Left lung (tissue), 10 donors: ENCODE measurements around the gene LSM10. TPM values are rescaled to one million over a fixed set of nuclear protein-coding genes. Genes with fewer than 3 reads are reported as not detected.
A peak's percentile ranks its signal among the peaks of the same experiment; 100 is the strongest.

Experiments
- ATAC-seq: fragments of 200-7000 bp; cut with Tn5 transposase; one replicate; pipeline ENCODE4 v1.9.1; 2020; ENCODE audit warnings: moderate library complexity
- DNase-seq, 4 donors: peaks; one replicate each; pipeline ENCODE4 v3.0.0-alpha.2; 2013 to 2020
- H3K27ac ChIP-seq, 2 donors: fragments of 200-600 bp; sonication (generic) in 1 of 2; one replicate each; pipeline versions ENCODE4 v1.5.0 to v1.8.0; 2020 to 2021
- H3K27me3 ChIP-seq, 2 donors: fragments of 200-600 bp; sonication (generic) in 1 of 2; one replicate each; pipeline versions ENCODE4 v1.5.0 to v1.8.0; 2020 to 2021
- H3K36me3 ChIP-seq, 2 donors: fragments of 200-600 bp; sonication (generic) in 1 of 2; one replicate each; pipeline versions ENCODE4 v1.5.0 to v1.8.0; 2020 to 2021
- H3K4me1 ChIP-seq, 2 donors: fragments of 200-600 bp; one replicate each; pipeline ENCODE4 v1.8.0; 2021
- H3K4me3 ChIP-seq, 2 donors: fragments of 200-600 bp; sonication (generic) in 1 of 2; one replicate each; pipeline versions ENCODE4 v1.5.0 to v1.8.0; 2020 to 2021; ENCODE audit warnings: mild to moderate bottlenecking in 1 of 2
- H3K9me3 ChIP-seq, 2 donors: fragments of 200-600 bp; sonication (generic) in 1 of 2; one replicate each; pipeline versions ENCODE4 v1.5.0 to v1.8.0; 2020 to 2021
- intact Hi-C, 2 donors: fragments of 100-400 bp; cut with DNase I; formaldehyde crosslinking; loops; one replicate each; pipeline versions ENCODE4 v1.11.2 to v1.14.2; 2022
- polyA plus RNA-seq, 6 donors: library from polyadenylated mRNA; unstranded; fragments of 120-200 nt; gene quantifications; one replicate each; pipeline ENCODE4 v1.2.1, GENCODE V29; 2013; ENCODE audit not compliant: insufficient read length in 6 of 6
- total RNA-seq, 2 donors: library from RNA; stranded (reverse); fragmentation: NEBNext Ultra II Directional; extraction: Animal tissue kit (Norgen Biotek cat#: 25700); gene quantifications; one replicate each; pipeline ENCODE4 v1.2.1, GENCODE V29; 2021
- TF ChIP-seq, protein P1 (sequence below), 2 donors: fragments of 200-600 bp; sonication (generic) in 1 of 2; IDR thresholded peaks; one replicate each; pipeline versions ENCODE4 v1.5.0 to v1.8.0; 2021; ENCODE audit warnings: antibody characterized with exemption in 2 of 2
- donor health status: DM: no; HTN: yes; CAD: no.
- donor health status: DM: no; HTN: no; CAD: no.

Gene LSM10
- total and polyA plus RNA-seq, 8 donors, result 13.5 to 41.4 (median 18.4) TPM

DNA sequence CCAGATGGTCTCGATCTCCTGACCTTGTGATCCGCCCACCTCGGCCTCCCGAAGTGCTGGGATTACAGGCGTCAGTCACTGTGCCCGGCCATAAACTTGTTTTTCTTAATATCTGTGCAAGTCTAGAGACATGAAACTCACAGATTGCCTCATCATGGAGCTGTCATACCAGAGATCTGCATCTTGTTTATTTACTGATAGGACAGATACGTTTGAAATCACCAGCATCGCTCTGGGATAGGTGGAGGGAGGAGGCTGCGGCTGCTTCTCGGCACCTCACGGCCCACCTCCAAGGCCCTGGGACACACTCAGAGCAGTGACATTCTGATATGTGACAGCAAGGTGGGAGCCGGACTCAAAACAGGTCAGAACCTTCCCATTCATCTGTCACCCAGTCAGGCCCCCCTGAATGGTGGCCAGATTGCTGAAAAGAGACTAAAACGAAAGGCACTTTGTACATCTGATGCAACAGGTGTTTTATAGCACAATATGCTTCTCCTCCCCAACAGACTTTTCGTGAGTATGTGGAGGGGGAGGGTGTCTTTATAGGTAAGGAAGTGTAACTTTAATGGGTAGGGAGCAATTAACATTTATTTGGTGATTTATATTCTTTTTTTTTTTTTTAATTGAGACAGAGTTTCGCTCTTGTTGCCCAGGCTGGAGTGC is 18.1 kb upstream of the LSM10 start:
- no peaks in the 10 kb centered on the region for H3K36me3 ChIP-seq
- TF ChIP-seq, protein P1, sequence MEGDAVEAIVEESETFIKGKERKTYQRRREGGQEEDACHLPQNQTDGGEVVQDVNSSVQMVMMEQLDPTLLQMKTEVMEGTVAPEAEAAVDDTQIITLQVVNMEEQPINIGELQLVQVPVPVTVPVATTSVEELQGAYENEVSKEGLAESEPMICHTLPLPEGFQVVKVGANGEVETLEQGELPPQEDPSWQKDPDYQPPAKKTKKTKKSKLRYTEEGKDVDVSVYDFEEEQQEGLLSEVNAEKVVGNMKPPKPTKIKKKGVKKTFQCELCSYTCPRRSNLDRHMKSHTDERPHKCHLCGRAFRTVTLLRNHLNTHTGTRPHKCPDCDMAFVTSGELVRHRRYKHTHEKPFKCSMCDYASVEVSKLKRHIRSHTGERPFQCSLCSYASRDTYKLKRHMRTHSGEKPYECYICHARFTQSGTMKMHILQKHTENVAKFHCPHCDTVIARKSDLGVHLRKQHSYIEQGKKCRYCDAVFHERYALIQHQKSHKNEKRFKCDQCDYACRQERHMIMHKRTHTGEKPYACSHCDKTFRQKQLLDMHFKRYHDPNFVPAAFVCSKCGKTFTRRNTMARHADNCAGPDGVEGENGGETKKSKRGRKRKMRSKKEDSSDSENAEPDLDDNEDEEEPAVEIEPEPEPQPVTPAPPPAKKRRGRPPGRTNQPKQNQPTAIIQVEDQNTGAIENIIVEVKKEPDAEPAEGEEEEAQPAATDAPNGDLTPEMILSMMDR (IDR thresholded peaks at IDR 0.05), result no peak
- ATAC-seq, result no peak
- DNase-seq, result no peak
- H3K27ac ChIP-seq, result no peak overlapping the region
- no peaks in the 10 kb centered on the region for H3K9me3 ChIP-seq
- H3K4me3 ChIP-seq, result no peak overlapping the region
- peaks cover 0 to 20% of the 10 kb centered on the region in 2 donors for H3K4me1 ChIP-seq
- intact Hi-C loops, result loop anchor here in 1 of 2 donors (5.0 kb wide), 1 partner anchor 73 kb away; no protein-coding TSS in a partner anchor
- no peaks in the 10 kb centered on the region for H3K27me3 ChIP-seq

- H3K4me1 ChIP-seq, result peaks cover 0 to 7% of the 10 kb centered on the region in 2 donors
- intact Hi-C loops, result no loop called here
- no peak overlapping the region for H3K27ac ChIP-seq
- H3K4me3 ChIP-seq, result no peak overlapping the region
- H3K27me3 ChIP-seq, result no peaks in the 10 kb centered on the region
- no peaks in the 10 kb centered on the region for H3K9me3 ChIP-seq
- DNase-seq (no peak), ATAC-seq (no peak)
- TF ChIP-seq, protein P1 (IDR thresholded peaks at IDR 0.05), result no peak
- no peaks in the 10 kb centered on the region for H3K36me3 ChIP-seq
These were observed 16.7 kb upstream of the LSM10 start for GRCh38 chr1:36414384-36414783.

DNA sequence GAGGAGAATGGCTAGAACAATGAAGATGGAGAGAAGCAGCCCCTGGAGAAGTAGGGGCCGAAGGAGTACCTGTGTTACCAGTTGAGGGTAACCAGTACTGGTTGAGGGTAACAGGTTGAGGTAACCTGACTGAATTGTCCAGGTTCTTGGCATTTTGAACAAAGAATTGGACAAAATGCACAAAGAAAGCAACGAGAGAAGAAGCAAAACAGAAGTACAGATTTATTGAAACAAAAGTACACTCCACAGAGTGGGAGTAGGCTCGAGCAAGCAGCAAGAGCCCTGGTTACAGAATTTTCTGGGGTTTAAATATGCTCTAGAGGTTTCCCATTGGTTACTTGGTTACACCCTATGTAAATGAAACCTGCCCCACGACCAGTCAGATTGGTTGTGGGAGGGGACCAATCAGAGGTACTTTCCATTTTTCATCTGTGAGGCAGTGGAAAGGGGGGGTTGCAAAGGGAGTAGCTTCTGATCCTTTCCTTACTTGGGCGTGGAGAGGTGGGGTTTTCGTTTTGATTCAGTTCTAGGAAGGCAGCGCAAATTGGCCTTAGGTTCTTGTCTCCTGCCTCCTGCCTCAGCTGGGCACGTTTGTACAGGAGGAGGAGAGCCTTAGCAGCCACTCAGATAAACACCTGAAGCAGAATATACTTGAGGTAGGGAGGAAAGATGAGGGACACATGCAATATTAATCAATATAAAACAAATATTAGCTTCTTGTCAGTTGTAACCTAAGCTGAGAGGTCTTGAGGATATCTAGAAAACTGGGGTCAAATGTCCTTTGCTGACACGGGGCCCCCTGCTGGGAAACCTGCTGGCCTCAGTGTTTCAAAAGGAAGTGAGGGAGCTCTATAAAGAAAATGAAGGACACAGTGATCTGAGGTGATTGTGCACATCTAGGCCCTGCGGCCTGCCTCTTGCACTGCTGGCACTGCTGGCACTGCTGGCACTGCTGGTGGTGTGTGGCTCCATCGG is 14.3 kb upstream of the LSM10 start:
- H3K27ac ChIP-seq, result no peak overlapping the region
- TF ChIP-seq, protein P1 (IDR thresholded peaks at IDR 0.05), result no peak
- no peaks in the 10 kb centered on the region for H3K4me1 ChIP-seq
- H3K9me3 ChIP-seq, result no peaks in the 10 kb centered on the region
- DNase-seq (no peak), ATAC-seq (peak; percentile 27)
- no peak overlapping the region for H3K4me3 ChIP-seq
- H3K36me3 ChIP-seq, result no peaks in the 10 kb centered on the region
- intact Hi-C loops, result no loop called here
- no peaks in the 10 kb centered on the region for H3K27me3 ChIP-seq

GRCh38 chr1:36408479-36408878 is 10.8 kb upstream of the LSM10 start:
- no peak for DNase-seq
- intact Hi-C loops, result no loop called here

More at GRCh38 chr1:36408479-36408878, 10.8 kb upstream of the LSM10 start:
- ATAC-seq, result peak; percentile 35
- H3K27ac ChIP-seq, result no peak overlapping the region
- no peaks in the 10 kb centered on the region for H3K36me3 ChIP-seq
- H3K27me3 ChIP-seq, result no peaks in the 10 kb centered on the region
- TF ChIP-seq, protein P1 (IDR thresholded peaks at IDR 0.05), result no peak
- H3K4me1 ChIP-seq, result no peaks in the 10 kb centered on the region
- no peak overlapping the region for H3K4me3 ChIP-seq
- no peaks in the 10 kb centered on the region for H3K9me3 ChIP-seq
